ENCODE data around the gene LMNA.
"Not testable (repeated sequence)": the region's sequence is repeated elsewhere in the genome, so short reads cannot be mapped to it uniquely, and the experiment has no call there.

Gene LMNA

GRCh38 chr1:156114101-156114918, at the start of gene LMNA:
Gene LMNA (plus strand): TSS chr1:156114711. CDS start chr1:156114919, 208 bp downstream.
- intact Hi-C loops (cut with micrococcal nuclease) = loop anchor here (1.0 kb wide), 1 partner anchor 8 kb away; no protein-coding TSS in a partner anchor
- Mint-ChIP-seq H3K27me3 (peaks cover 34% of the 10 kb centered on the region), H3K4me3 (peak within 1 kb of the TSS; percentile 95), H3K27ac (peak within 1 kb of the TSS; percentile 98), H3K36me3 (ENCODE audit: low read depth) (peaks cover 55% of the 10 kb centered on the region), H3K4me1 (ENCODE audit: low read depth) (peaks cover 58% of the 10 kb centered on the region), H3K9me3 (no peaks in the 10 kb centered on the region)

GRCh38 chr1:156065212-156065611, 49.3 kb upstream of the LMNA start:
- intact Hi-C loops (cut with micrococcal nuclease) = no loop called here
- Mint-ChIP-seq H3K27me3 (peaks cover 9% of the 10 kb centered on the region), H3K27ac (no peak overlapping the region), H3K4me3 (no peak overlapping the region), H3K36me3 (ENCODE audit: low read depth) (no peaks in the 10 kb centered on the region), H3K4me1 (ENCODE audit: low read depth) (peaks cover 29% of the 10 kb centered on the region), H3K9me3 (no peaks in the 10 kb centered on the region)

- no peaks in the 10 kb centered on the region for H3K9me3 Mint-ChIP-seq
- no peak overlapping the region for H3K27ac Mint-ChIP-seq
- H3K4me1 Mint-ChIP-seq (ENCODE audit: low read depth) = peaks cover 28% of the 10 kb centered on the region
- H3K4me3 Mint-ChIP-seq = no peak overlapping the region
- H3K27me3 Mint-ChIP-seq = peaks cover 14% of the 10 kb centered on the region
- intact Hi-C loops (cut with micrococcal nuclease) = loop anchor here (2.0 kb wide), 1 partner anchor 127 kb away; no protein-coding TSS in a partner anchor
- no peaks in the 10 kb centered on the region for H3K36me3 Mint-ChIP-seq (ENCODE audit: low read depth)
Measured at GRCh38 chr1:156065871-156066270, 48.6 kb upstream of the LMNA start.

GRCh38 chr1:156067262-156067661, 47.2 kb upstream of the LMNA start:
- peaks cover 21% of the 10 kb centered on the region for H3K27me3 Mint-ChIP-seq
- H3K4me3 Mint-ChIP-seq = no peak overlapping the region
- H3K36me3 Mint-ChIP-seq (ENCODE audit: low read depth) = no peaks in the 10 kb centered on the region
- no peaks in the 10 kb centered on the region for H3K9me3 Mint-ChIP-seq
- H3K27ac Mint-ChIP-seq = no peak overlapping the region
- peaks cover 18% of the 10 kb centered on the region for H3K4me1 Mint-ChIP-seq (ENCODE audit: low read depth)
- intact Hi-C loops (cut with micrococcal nuclease) = loop anchor here (2.0 kb wide), 1 partner anchor 128 kb away; no protein-coding TSS in a partner anchor

GRCh38 chr1:156069490-156070455, 44.7 kb upstream of the LMNA start:
- peaks cover 15% of the 10 kb centered on the region for H3K4me1 Mint-ChIP-seq (ENCODE audit: low read depth)

GRCh38 chr1:156070548-156070947, 44.0 kb upstream of the LMNA start:
- Mint-ChIP-seq H3K4me3 (no peak overlapping the region), H3K9me3 (no peaks in the 10 kb centered on the region), H3K4me1 (ENCODE audit: low read depth) (peaks cover 16% of the 10 kb centered on the region), H3K27ac (no peak overlapping the region), H3K27me3 (peaks cover 43% of the 10 kb centered on the region), H3K36me3 (ENCODE audit: low read depth) (no peaks in the 10 kb centered on the region)
- intact Hi-C loops (cut with micrococcal nuclease) = no loop called here

More at GRCh38 chr1:156069490-156070455, 44.7 kb upstream of the LMNA start:
- no peak overlapping the region for H3K4me3 Mint-ChIP-seq
- peaks cover 36% of the 10 kb centered on the region for H3K27me3 Mint-ChIP-seq
- no peak overlapping the region for H3K27ac Mint-ChIP-seq
- H3K9me3 Mint-ChIP-seq = no peaks in the 10 kb centered on the region
- no peaks in the 10 kb centered on the region for H3K36me3 Mint-ChIP-seq (ENCODE audit: low read depth)
- intact Hi-C loops (cut with micrococcal nuclease) = no loop called here

GRCh38 chr1:156071332-156071816, 43.1 kb upstream of the LMNA start:
- peaks cover 51% of the 10 kb centered on the region for H3K27me3 Mint-ChIP-seq
- H3K36me3 Mint-ChIP-seq (ENCODE audit: low read depth); intact Hi-C loops (cut with micrococcal nuclease); H3K9me3 Mint-ChIP-seq; H3K4me3 Mint-ChIP-seq; H3K27ac Mint-ChIP-seq: not testable (repeated sequence)
- peaks cover 20% of the 10 kb centered on the region for H3K4me1 Mint-ChIP-seq (ENCODE audit: low read depth)

GRCh38 chr1:156072251-156072650, 42.3 kb upstream of the LMNA start:
- Mint-ChIP-seq H3K4me1 (ENCODE audit: low read depth) (peaks cover 27% of the 10 kb centered on the region), H3K36me3 (ENCODE audit: low read depth) (no peaks in the 10 kb centered on the region), H3K9me3 (no peaks in the 10 kb centered on the region), H3K27me3 (peaks cover 60% of the 10 kb centered on the region), H3K27ac (no peak overlapping the region), H3K4me3 (no peak overlapping the region)
- intact Hi-C loops (cut with micrococcal nuclease) = no loop called here

GRCh38 chr1:156073110-156073687, 41.3 kb upstream of the LMNA start:
- H3K27me3 Mint-ChIP-seq = peaks cover 67% of the 10 kb centered on the region
- H3K27ac Mint-ChIP-seq = no peak overlapping the region
- H3K9me3 Mint-ChIP-seq = no peaks in the 10 kb centered on the region
- H3K4me3 Mint-ChIP-seq = no peak overlapping the region
- H3K36me3 Mint-ChIP-seq (ENCODE audit: low read depth) = no peaks in the 10 kb centered on the region
- intact Hi-C loops (cut with micrococcal nuclease) = no loop called here
- peaks cover 27% of the 10 kb centered on the region for H3K4me1 Mint-ChIP-seq (ENCODE audit: low read depth)

- Mint-ChIP-seq H3K27me3 (peaks cover 71% of the 10 kb centered on the region), H3K27ac (no peak overlapping the region), H3K36me3 (ENCODE audit: low read depth) (no peaks in the 10 kb centered on the region), H3K9me3 (no peaks in the 10 kb centered on the region), H3K4me1 (ENCODE audit: low read depth) (peaks cover 27% of the 10 kb centered on the region), H3K4me3 (no peak overlapping the region)
- intact Hi-C loops (cut with micrococcal nuclease) = no loop called here
Measured at GRCh38 chr1:156073740-156074139, 40.8 kb upstream of the LMNA start.

GRCh38 chr1:156074661-156075060, 39.9 kb upstream of the LMNA start:
- intact Hi-C loops (cut with micrococcal nuclease) = no loop called here
- H3K4me3 Mint-ChIP-seq = no peak overlapping the region

GRCh38 chr1:156075162-156075561, 39.3 kb upstream of the LMNA start:
- H3K9me3 Mint-ChIP-seq = no peaks in the 10 kb centered on the region
- intact Hi-C loops (cut with micrococcal nuclease) = no loop called here
- no peaks in the 10 kb centered on the region for H3K36me3 Mint-ChIP-seq (ENCODE audit: low read depth)
- peak overlapping the region; percentile 14 for H3K27ac Mint-ChIP-seq
- H3K4me1 Mint-ChIP-seq (ENCODE audit: low read depth) = peaks cover 21% of the 10 kb centered on the region
- no peak overlapping the region for H3K4me3 Mint-ChIP-seq
- H3K27me3 Mint-ChIP-seq = peaks cover 84% of the 10 kb centered on the region

More at GRCh38 chr1:156074661-156075060, 39.9 kb upstream of the LMNA start:
- peaks cover 24% of the 10 kb centered on the region for H3K4me1 Mint-ChIP-seq (ENCODE audit: low read depth)
- no peaks in the 10 kb centered on the region for H3K9me3 Mint-ChIP-seq
- H3K27ac Mint-ChIP-seq = no peak overlapping the region
- peaks cover 80% of the 10 kb centered on the region for H3K27me3 Mint-ChIP-seq
- H3K36me3 Mint-ChIP-seq (ENCODE audit: low read depth) = no peaks in the 10 kb centered on the region

- Mint-ChIP-seq H3K4me1 (ENCODE audit: low read depth) (peaks cover 21% of the 10 kb centered on the region), H3K36me3 (ENCODE audit: low read depth) (no peaks in the 10 kb centered on the region), H3K4me3 (no peak overlapping the region), H3K27ac (peak overlapping the region; percentile 14), H3K27me3 (peaks cover 84% of the 10 kb centered on the region), H3K9me3 (no peaks in the 10 kb centered on the region)
- intact Hi-C loops (cut with micrococcal nuclease) = no loop called here
Measured at GRCh38 chr1:156075775-156076204, 38.7 kb upstream of the LMNA start.
